ENCODE measurements around the gene PCDH17. TPM values are rescaled to one million over a fixed set of nuclear protein-coding genes. Genes with fewer than 3 reads are reported as not detected.

Gene PCDH17
- total and polyA plus RNA-seq, 3 donors from 2014 or later: 21.3 to 27.9 (median 27.2) TPM

DNA sequence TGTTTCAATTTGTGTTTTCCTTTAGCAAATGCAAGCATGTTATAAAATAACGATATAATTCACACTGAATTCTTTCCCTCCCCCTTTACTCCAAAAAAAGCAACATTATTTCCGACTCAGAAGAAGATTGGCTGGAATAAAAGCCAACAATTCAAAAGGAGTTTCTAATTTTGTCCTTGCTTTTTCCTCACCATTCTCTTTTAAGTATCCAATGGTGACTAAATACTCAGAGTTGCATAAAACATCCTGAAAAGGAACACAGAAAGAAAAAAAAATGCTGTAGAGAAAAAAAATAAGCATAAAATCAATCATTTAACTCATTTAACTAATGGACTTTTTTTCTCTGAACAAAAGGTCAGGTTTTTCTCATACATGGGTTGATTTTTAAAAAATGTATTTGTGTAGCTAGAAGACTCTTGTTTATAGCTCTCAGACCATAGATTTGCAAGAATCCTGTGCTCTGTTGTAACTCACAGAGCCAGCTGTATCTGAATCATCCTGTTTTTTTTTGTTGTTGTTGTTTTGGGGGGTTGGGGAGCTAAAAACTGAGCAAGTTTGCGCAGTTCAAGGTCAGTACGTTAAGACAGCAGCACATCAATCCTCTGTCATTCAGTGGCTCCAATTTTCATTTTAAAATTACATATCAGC is 108.1 kb downstream of the PCDH17 start:
- Histone ChIP-seq H3K4me1 (no peaks in the 10 kb centered on the region), H3K4me3 (no peak overlapping the region), H3K9me3 (no peaks in the 10 kb centered on the region), H3K36me3 (ENCODE audit: low read depth, missing control alignments) (no peaks in the 10 kb centered on the region), H3K27ac (no peak overlapping the region), H3K27me3 (no peaks in the 10 kb centered on the region)
- no peak for DNase-seq
- intact Hi-C loops (cut with DNase I; ENCODE audit: low total_unique reads): no loop called here
- TF ChIP-seq POLR2A (IDR thresholded peaks at IDR 0.05): no peak
- TF ChIP-seq, protein P1, sequence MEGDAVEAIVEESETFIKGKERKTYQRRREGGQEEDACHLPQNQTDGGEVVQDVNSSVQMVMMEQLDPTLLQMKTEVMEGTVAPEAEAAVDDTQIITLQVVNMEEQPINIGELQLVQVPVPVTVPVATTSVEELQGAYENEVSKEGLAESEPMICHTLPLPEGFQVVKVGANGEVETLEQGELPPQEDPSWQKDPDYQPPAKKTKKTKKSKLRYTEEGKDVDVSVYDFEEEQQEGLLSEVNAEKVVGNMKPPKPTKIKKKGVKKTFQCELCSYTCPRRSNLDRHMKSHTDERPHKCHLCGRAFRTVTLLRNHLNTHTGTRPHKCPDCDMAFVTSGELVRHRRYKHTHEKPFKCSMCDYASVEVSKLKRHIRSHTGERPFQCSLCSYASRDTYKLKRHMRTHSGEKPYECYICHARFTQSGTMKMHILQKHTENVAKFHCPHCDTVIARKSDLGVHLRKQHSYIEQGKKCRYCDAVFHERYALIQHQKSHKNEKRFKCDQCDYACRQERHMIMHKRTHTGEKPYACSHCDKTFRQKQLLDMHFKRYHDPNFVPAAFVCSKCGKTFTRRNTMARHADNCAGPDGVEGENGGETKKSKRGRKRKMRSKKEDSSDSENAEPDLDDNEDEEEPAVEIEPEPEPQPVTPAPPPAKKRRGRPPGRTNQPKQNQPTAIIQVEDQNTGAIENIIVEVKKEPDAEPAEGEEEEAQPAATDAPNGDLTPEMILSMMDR (IDR thresholded peaks at IDR 0.05): no peak
- 14 to 18% methylated on average over 4 of the region's 4 CpGs for WGBS, 2 donors

DNA sequence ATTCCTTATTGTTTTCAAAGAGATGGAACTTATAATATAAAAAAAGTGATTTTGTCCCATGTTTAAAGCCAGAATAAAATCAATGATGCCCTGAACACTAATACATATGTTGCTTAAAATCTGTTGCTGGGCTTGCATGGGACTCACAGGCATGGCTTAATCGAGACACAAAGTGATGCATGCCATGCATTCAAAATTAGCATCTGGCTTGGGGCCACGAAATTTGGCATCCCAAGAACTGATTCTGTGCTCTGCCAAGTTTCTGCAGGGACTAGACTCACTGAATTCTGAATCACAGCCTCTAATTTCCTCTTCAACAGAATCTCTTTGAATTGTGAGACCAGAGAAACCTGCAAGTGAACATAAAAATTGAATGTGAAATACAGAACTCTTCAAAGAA is 109.2 kb downstream of the PCDH17 start:
- intact Hi-C loops (cut with DNase I; ENCODE audit: low total_unique reads): no loop called here
- Histone ChIP-seq H3K27ac (no peak overlapping the region), H3K4me3 (no peak overlapping the region), H3K36me3 (ENCODE audit: low read depth, missing control alignments) (no peaks in the 10 kb centered on the region), H3K9me3 (no peaks in the 10 kb centered on the region), H3K27me3 (no peaks in the 10 kb centered on the region), H3K4me1 (no peaks in the 10 kb centered on the region)
- WGBS, 2 donors: 43 to 46% methylated on average over 2 of the region's 2 CpGs
- no peak for DNase-seq
- TF ChIP-seq, protein P1 (IDR thresholded peaks at IDR 0.05): no peak
- no peak for TF ChIP-seq POLR2A (IDR thresholded peaks at IDR 0.05)

DNA sequence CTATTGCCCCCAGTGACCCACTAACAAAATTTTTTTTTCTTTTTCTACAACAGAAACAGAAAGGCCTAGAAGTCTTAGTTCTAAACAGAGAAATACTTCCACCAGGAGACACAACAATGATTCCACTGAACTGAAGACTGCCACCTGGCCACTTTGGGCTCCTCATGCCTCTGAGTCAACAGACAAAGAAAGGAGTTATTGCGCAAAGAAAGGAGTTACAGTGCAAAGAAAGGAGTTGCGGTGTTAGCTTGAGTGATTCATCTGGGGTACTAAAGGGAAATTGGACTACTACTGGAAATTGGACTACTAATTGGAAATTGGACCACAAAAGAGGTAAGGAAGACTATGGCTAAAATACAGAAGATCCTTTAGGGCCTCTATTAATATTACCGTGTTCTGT is 116.6 kb downstream of the PCDH17 start:
- intact Hi-C loops (cut with DNase I; ENCODE audit: low total_unique reads): no loop called here
- Histone ChIP-seq H3K4me1 (no peaks in the 10 kb centered on the region), H3K27me3 (no peaks in the 10 kb centered on the region), H3K9me3 (no peaks in the 10 kb centered on the region), H3K36me3 (ENCODE audit: low read depth, missing control alignments) (no peaks in the 10 kb centered on the region), H3K27ac (no peak overlapping the region), H3K4me3 (no peak overlapping the region)
- TF ChIP-seq POLR2A (IDR thresholded peaks at IDR 0.05): no peak
- TF ChIP-seq, protein P1 (IDR thresholded peaks at IDR 0.05): no peak
- 79 to 98% methylated on average over 3 of the region's 3 CpGs for WGBS, 2 donors
- no peak for DNase-seq

DNA sequence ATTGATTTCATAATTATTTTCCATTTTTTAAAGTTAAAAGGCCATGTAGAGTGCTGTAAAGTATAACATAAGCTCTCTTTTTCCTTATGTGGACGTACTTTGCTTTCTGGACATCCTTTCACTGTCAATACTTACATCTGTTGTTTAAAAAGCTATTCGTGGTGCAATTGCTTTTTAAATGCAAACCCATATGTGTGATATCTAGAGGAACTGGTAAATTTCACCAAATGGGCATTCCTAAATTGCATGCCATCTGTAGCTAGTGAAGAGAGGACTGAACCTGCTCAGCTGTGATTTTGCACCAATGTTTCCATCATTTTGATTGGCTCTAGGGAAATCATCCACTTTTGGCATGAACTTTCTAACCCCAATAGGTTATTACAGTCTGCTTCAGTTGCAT is 129.4 kb downstream of the PCDH17 start:
- 67 to 83% methylated on average over 2 of the region's 2 CpGs for WGBS, 2 donors
- DNase-seq: no peak
- TF ChIP-seq, protein P1 (IDR thresholded peaks at IDR 0.05): no peak
- TF ChIP-seq POLR2A (IDR thresholded peaks at IDR 0.05): no peak
- H3K4me3 ChIP-seq: no peak overlapping the region
- no peaks in the 10 kb centered on the region for H3K4me1 ChIP-seq
- no peaks in the 10 kb centered on the region for H3K9me3 ChIP-seq
- no peaks in the 10 kb centered on the region for H3K27me3 ChIP-seq
- H3K27ac ChIP-seq: no peak overlapping the region
- intact Hi-C loops (cut with DNase I; ENCODE audit: low total_unique reads): no loop called here
- no peaks in the 10 kb centered on the region for H3K36me3 ChIP-seq (ENCODE audit: low read depth, missing control alignments)

DNA sequence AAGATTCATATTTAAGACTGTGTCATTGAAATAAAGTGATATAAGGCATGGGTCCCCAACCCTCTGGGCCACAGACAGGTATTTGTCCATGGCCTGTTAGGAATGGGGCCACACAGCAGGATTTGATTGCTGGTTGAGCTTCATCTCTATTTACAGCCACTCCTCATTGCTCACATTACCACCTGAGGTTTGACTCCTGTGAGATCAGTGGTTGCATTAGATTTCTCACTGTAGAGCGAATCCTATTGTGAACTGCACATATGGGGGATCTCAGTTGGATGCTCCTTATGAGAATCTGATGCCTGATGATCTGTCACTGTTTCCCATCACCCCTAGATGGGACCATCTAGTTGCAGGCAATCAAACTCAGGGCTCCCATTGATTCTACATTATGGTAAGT is 132.1 kb downstream of the PCDH17 start:
- intact Hi-C loops (cut with DNase I; ENCODE audit: low total_unique reads): no loop called here
- Histone ChIP-seq H3K36me3 (ENCODE audit: low read depth, missing control alignments) (no peaks in the 10 kb centered on the region), H3K4me1 (no peaks in the 10 kb centered on the region), H3K9me3 (no peaks in the 10 kb centered on the region), H3K4me3 (no peak overlapping the region), H3K27me3 (no peaks in the 10 kb centered on the region), H3K27ac (no peak overlapping the region)
- WGBS, 2 donors: 63 to 80% methylated on average over 1 of the region's 1 CpG
- no peak for DNase-seq
- TF ChIP-seq, protein P1 (IDR thresholded peaks at IDR 0.05): no peak
- no peak for TF ChIP-seq POLR2A (IDR thresholded peaks at IDR 0.05)
